Thymus (tissue), 11 donors: ENCODE results near the gene LTBP2. TPM values are rescaled to one million over a fixed set of nuclear protein-coding genes. Genes with fewer than 3 reads are reported as not detected.
"Not testable (repeated sequence)": the region's sequence is repeated elsewhere in the genome, so short reads cannot be mapped to it uniquely, and the experiment has no call there.

Experiments used
- DNase-seq, 9 donors: peaks; one replicate each; pipeline ENCODE4 v3.0.0-alpha.2; 2013; ENCODE audit warnings: low spot score in 9 of 9, low read depth in 6 of 9, missing footprints in 1 of 9
- H3K27ac ChIP-seq, 2 donors: one replicate each; pipeline ENCODE4 v1.5.1; 2013; ENCODE audit warnings: control low read depth in 1 of 2, low read depth in 1 of 2, low read length in 1 of 2, mild to moderate bottlenecking in 1 of 2, moderate library complexity in 1 of 2
- H3K27me3 ChIP-seq, 2 donors: one replicate each; pipeline ENCODE4 v1.5.1; 2013; ENCODE audit warnings: low read length in 1 of 2; ENCODE audit not compliant: control insufficient read depth in 2 of 2, insufficient read depth in 1 of 2
- H3K36me3 ChIP-seq, 2 donors: one replicate each; pipeline ENCODE4 v1.5.1; 2013; ENCODE audit warnings: low read length in 1 of 2, mild to moderate bottlenecking in 1 of 2, moderate library complexity in 1 of 2; ENCODE audit not compliant: control insufficient read depth in 2 of 2, insufficient read depth in 2 of 2
- H3K4me1 ChIP-seq, 2 donors: one replicate each; pipeline ENCODE4 v1.5.1; 2013; ENCODE audit warnings: low read length in 2 of 2; ENCODE audit not compliant: control insufficient read depth in 2 of 2, insufficient read depth in 2 of 2
- H3K4me3 ChIP-seq, 2 donors: one replicate each; pipeline ENCODE4 v1.5.1; 2013; ENCODE audit warnings: low read length in 2 of 2, control low read depth in 1 of 2, mild to moderate bottlenecking in 1 of 2
- H3K9me3 ChIP-seq, 2 donors: one replicate each; pipeline ENCODE4 v1.5.1; 2013; ENCODE audit warnings: low read length in 1 of 2, mild to moderate bottlenecking in 1 of 2; ENCODE audit not compliant: control insufficient read depth in 2 of 2, insufficient read depth in 1 of 2
- WGBS: extraction: QIAGEN DNeasy Blood & Tissue Kit; methylation state at CpG from one replicate; pipeline ENCODE4 v1.1.7; 2013; 5-methylcytosine and 5-hydroxymethylcytosine counted together
- polyA plus RNA-seq: library from polyadenylated mRNA; stranded (reverse); fragments of 200-250 nt; gene quantifications from one replicate; pipeline ENCODE4 v1.2.3, GENCODE V29; 2013
- total RNA-seq: library from RNA; stranded (reverse); fragments of 120-200 nt; gene quantifications from one replicate; pipeline ENCODE4 v1.2.4, GENCODE V29; 2013
- donor health status: healthy.

Gene LTBP2
- total and polyA plus RNA-seq, 2 donors: 2.6 to 2.9 TPM

DNA sequence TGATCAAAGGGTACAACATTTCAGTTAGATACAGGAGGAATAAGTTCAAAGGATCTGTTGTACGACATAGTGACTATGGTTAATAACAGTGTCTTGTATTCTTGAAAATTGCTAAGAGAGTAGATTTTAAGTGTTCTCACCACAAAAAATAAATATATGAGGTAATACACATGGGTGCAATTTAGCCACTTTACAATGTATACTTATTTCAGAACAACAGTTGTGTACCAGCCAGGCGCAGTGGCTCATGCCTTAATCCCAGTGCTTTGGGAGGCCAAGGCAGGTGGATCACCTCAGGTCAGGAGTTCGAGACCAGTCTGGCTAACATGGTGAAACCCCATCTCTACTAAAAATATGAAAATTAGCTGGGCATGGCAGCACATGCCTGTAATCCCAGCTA, 75.7 kb downstream of the LTBP2 start:
- 93% methylated on average over 3 of the region's 3 CpGs for WGBS
- DNase-seq, H3K27me3 ChIP-seq, H3K9me3 ChIP-seq, H3K36me3 ChIP-seq, H3K4me1 ChIP-seq, H3K4me3 ChIP-seq, H3K27ac ChIP-seq: not testable (repeated sequence)

DNA sequence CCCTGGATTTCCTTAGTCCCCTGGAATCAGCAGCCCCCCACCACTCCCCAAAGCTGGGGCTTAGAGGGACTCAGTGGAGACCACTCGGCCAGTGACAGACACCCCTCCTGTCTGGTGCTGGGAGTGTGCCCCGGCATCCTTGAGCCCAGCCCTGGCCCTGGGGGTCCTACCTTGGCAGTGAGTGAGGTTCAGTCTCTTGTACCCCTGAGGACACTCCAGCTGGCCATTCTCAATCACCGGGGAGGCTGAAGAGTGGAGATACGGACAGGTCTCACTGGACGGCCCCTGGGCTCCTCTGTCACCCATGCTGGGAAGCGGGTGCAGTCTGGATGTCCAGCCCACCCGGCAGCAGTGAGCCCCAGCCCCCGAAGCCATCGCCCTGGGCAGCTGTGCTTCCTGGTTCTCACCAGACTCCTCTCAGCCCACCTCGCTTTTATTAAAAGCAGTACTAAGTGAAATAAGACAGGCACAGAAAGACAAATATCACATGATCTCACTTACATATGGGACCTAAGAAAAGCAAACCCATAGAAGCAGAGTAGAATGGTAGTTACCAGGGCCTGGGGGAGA, 76.2 kb downstream of the LTBP2 start:
- 96% methylated on average over 10 of the region's 10 CpGs for WGBS
- Histone ChIP-seq H3K27me3 (no peaks in the 10 kb centered on the region), H3K9me3 (no peaks in the 10 kb centered on the region), H3K36me3 (no peaks in the 10 kb centered on the region), H3K4me3 (no peak overlapping the region), H3K4me1 (peaks cover 0 to 2% of the 10 kb centered on the region in 2 donors), H3K27ac (no peak overlapping the region)
- DNase-seq: no peak

DNA sequence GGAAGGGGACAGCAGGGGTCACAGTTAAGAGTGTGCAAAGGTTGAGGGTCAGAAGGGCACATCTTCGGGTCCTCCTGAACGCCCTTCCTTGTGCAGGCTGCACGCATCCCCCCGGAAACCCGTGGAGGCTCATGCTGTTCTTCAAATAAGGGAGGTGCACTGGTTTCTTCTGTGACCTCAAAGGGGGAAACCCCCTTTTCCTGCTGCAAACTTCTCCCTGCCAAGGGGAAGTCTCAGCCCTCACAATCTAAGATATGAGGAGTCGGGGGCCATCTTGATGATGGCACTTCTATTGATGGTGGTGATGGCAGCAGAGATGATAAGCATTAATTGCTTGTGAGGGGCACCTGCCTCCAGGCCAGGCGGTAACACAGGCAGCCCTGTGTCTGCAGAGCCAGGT, 78.5 kb downstream of the LTBP2 start:
- DNase-seq: no peak

DNA sequence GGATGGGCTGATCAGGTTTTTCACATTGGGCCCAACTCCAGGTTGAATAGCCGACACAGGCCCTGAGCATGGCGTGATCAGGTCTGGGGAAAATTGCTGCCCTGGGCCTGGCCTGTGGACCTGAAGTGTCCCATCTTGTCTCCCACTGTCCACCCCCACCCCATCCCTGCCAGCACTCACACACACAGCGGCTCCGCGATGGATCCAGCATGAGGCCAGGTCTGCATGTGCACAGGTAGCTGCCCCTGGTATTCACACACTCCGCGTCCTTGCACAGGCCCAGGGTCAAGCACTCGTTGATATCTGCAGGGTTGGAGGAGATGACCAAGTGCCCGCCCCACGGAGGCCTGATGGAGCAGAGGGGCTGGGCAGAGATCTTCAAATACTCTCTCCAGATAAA, 79.8 kb downstream of the LTBP2 start:
- H3K9me3 ChIP-seq: no peaks in the 10 kb centered on the region
- no peak overlapping the region for H3K27ac ChIP-seq
- H3K36me3 ChIP-seq: no peaks in the 10 kb centered on the region
- no peak for DNase-seq
- 97% methylated on average over 10 of the region's 10 CpGs for WGBS
- no peak overlapping the region for H3K4me3 ChIP-seq
- no peaks in the 10 kb centered on the region for H3K27me3 ChIP-seq
- peaks cover 0 to 2% of the 10 kb centered on the region in 2 donors for H3K4me1 ChIP-seq

More for the DNA sequence above, 78.5 kb downstream of the LTBP2 start:
- Histone ChIP-seq H3K27ac (no peak overlapping the region), H3K36me3 (no peaks in the 10 kb centered on the region), H3K27me3 (no peaks in the 10 kb centered on the region), H3K4me3 (no peak overlapping the region), H3K9me3 (no peaks in the 10 kb centered on the region), H3K4me1 (peaks cover 0 to 2% of the 10 kb centered on the region in 2 donors)
- 71% methylated on average over 7 of the region's 7 CpGs for WGBS

DNA sequence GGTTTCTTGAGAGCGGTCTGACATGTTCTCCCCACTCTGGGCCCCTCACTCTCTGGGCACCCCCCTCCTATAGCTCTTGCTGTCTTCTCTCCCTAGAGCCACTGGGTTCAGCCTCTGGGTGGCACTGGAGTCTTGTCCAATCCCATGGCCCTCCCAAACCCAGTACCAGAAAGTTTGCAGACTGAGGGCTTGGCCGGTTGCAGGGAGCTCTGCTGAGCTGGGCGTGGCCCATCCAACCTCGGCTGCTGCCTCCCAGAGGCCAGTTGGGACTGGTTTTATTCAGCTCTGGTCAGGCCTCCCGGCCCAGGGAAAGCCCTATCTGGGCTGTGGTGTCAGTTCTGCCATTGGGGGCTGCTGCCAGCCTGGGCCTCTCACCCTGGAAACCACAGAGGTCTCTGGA, 80.6 kb downstream of the LTBP2 start:
- Histone ChIP-seq H3K4me3 (no peak overlapping the region), H3K27ac (no peak overlapping the region), H3K4me1 (peaks cover 0 to 2% of the 10 kb centered on the region in 2 donors), H3K36me3 (no peaks in the 10 kb centered on the region), H3K27me3 (no peaks in the 10 kb centered on the region), H3K9me3 (no peaks in the 10 kb centered on the region)
- DNase-seq: no peak
- WGBS: 82% methylated on average over 5 of the region's 5 CpGs

DNA sequence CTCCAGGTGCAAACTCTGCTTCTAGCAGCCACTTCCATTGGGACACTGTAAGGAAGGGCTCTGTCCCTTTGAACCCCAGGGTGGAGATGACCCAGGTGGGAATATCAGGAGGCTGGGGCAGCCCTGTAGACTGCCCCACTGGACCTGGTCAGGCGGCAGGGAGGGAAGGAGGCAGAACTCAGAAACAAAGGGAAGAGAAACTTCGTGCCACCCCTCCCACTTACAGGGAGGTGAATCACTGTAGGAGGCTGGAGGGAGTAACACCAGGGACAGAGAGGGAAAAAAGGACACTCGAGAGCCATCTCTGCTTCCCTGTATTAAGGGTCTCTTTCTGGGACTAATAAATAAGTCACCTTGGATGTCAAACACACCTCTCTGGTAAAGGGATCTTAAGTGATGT, 81.0 kb downstream of the LTBP2 start:
- no peaks in the 10 kb centered on the region for H3K27me3 ChIP-seq
- DNase-seq: no peak
- peaks cover 0 to 2% of the 10 kb centered on the region in 2 donors for H3K4me1 ChIP-seq
- H3K27ac ChIP-seq: no peak overlapping the region
- 94% methylated on average over 3 of the region's 3 CpGs for WGBS
- H3K9me3 ChIP-seq: no peaks in the 10 kb centered on the region
- H3K36me3 ChIP-seq: no peaks in the 10 kb centered on the region
- H3K4me3 ChIP-seq: no peak overlapping the region

DNA sequence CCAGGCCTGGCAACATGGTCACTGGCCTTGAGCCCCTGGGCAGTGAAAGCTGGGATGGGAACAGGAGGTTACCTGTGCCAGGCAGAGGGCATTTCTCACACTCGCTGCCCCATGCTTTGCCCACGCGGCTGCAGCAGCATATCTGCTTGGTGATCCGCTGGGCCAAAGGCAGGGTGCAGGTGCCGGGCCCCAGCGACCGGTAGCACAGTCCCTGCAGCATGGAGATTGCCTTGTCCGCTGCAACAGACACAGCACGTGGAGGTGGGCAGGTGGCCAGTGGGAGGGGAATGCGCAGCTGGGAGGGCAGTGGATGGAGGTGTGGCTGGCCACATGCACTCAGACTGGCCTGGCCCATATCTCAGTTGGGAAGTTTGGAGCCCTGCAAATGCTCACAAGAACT, 83.2 kb downstream of the LTBP2 start:
- DNase-seq: no peak
- peaks cover 0 to 6% of the 10 kb centered on the region in 2 donors for H3K4me1 ChIP-seq
- no peaks in the 10 kb centered on the region for H3K9me3 ChIP-seq
- no peaks in the 10 kb centered on the region for H3K27me3 ChIP-seq
- no peak overlapping the region for H3K4me3 ChIP-seq
- no peaks in the 10 kb centered on the region for H3K36me3 ChIP-seq
- no peak overlapping the region for H3K27ac ChIP-seq
- 97% methylated on average over 10 of the region's 10 CpGs for WGBS

DNA sequence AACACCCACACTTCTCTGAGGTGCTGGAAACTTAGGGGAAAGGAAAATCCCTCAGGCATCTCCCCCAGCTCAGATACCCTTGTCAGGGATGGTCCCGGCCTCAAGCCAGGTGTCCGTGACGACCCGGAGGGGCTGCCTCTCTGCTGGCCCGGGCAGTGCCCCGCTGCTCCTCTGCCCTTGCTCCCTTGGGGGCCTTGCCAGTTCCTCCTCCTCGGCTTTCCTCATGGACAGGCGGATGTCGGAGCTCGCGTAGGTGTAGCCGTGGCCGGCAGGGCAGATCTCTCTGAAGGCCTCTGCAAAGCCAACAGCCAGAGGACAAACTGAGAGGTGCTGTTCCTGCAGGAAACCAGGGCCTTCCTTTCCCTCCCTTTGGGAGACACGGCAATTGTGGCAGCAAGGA, 83.6 kb downstream of the LTBP2 start:
- 96% methylated on average over 14 of the region's 14 CpGs for WGBS
- H3K36me3 ChIP-seq: no peaks in the 10 kb centered on the region
- DNase-seq: no peak
- no peak overlapping the region for H3K4me3 ChIP-seq
- no peaks in the 10 kb centered on the region for H3K27me3 ChIP-seq
- H3K9me3 ChIP-seq: no peaks in the 10 kb centered on the region
- H3K27ac ChIP-seq: no peak overlapping the region
- H3K4me1 ChIP-seq: peaks cover 0 to 6% of the 10 kb centered on the region in 2 donors

DNA sequence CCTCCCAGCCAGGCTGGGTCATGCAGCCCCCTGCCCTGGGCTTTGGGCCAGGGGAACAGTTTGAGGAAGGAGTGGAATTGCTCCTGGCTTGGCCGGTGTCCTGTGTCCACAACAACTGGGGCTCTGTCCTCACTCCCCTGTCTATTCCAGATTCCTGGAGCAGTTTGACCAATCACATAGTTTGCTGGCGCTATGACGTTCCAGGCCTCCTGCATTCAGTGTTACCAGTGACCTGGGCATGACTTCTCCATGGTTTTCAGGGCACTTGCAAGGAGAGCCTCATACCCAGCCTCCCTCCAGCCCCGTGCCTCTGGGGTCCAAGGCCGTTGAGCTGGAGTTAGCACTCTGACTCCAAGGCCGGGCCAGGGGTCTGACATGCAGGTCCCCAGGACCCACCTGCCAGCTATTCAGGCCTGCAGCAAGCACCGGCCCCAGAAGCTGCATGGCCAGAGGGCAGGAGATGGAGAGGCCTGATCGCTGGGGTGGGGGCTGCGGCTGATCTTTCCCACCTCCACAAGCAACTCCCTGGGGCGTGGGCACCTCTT, 84.2 kb downstream of the LTBP2 start:
- H3K27me3 ChIP-seq: no peaks in the 10 kb centered on the region
- 93% methylated on average over 10 of the region's 10 CpGs for WGBS

More for the DNA sequence above, 84.2 kb downstream of the LTBP2 start:
- Histone ChIP-seq H3K36me3 (no peaks in the 10 kb centered on the region), H3K9me3 (no peaks in the 10 kb centered on the region), H3K27ac (no peak overlapping the region), H3K4me3 (no peak overlapping the region), H3K4me1 (peaks cover 0 to 6% of the 10 kb centered on the region in 2 donors)
- DNase-seq: no peak
